Stomach (tissue), 9 donors: Measurements from ENCODE around the gene COPG1. TPM values are rescaled to one million over a fixed set of nuclear protein-coding genes. Genes with fewer than 3 reads are reported as not detected.
"Not testable (repeated sequence)": the region's sequence is repeated elsewhere in the genome, so short reads cannot be mapped to it uniquely, and the experiment has no call there.

Experiments used
- DNase-seq, 2 donors: peaks; one replicate each; pipeline versions ENCODE4 v3.0.0 to v3.0.0-alpha.2; 2013 to 2019
- H3K27ac ChIP-seq, 5 donors: fragments of 200-600 bp in 4 of 5; sonication (generic) in 4 of 5; one replicate each; pipeline ENCODE4 v1.5.1; 2013 to 2019; ENCODE audit warnings: mild to moderate bottlenecking in 1 of 5, moderate library complexity in 1 of 5
- H3K27me3 ChIP-seq, 3 donors: fragments of 200-600 bp; sonication (generic); one replicate each; pipeline ENCODE4 v1.5.1; 2017 to 2019; ENCODE audit warnings: mixed run types in 1 of 3
- H3K36me3 ChIP-seq, 4 donors: fragments of 200-600 bp; sonication (generic); 1 replicate in 3 of 4; 2 replicates in 1 of 4; pipeline ENCODE4 v1.5.1; 2016 to 2019
- H3K4me1 ChIP-seq, 4 donors: fragments of 200-600 bp; sonication (generic); one replicate each; pipeline ENCODE4 v1.5.1; 2016 to 2019
- H3K4me3 ChIP-seq, 4 donors: fragments of 200-600 bp; sonication (generic) in 3 of 4; one replicate each; pipeline ENCODE4 v1.5.1; 2016 to 2019; ENCODE audit warnings: mild to moderate bottlenecking in 1 of 4
- H3K9me3 ChIP-seq, 4 donors: fragments of 200-600 bp; sonication (generic); one replicate each; pipeline ENCODE4 v1.5.1; 2016 to 2019
- CTCF ChIP-seq, 7 experiments: fragments of 450-650 bp in 4 of 7; fragments of 200-600 bp in 3 of 7; sonication (generic) in 3 of 7; IDR thresholded peaks; one replicate each; pipeline ENCODE4 v1.5.1; 2016 to 2019; ENCODE audit warnings: antibody characterized with exemption in 7 of 7, control low read depth in 2 of 7, mild to moderate bottlenecking in 1 of 7
- EP300 ChIP-seq: sonication (generic); formaldehyde crosslinking; IDR thresholded peaks from one replicate; pipeline ENCODE4 v1.6.1; 2017; ENCODE audit warnings: antibody characterized with exemption
- POLR2A ChIP-seq, 4 donors: fragments of 450-650 bp; IDR thresholded peaks; one replicate each; pipeline ENCODE4 v1.6.1; 2016; ENCODE audit warnings: antibody characterized with exemption in 4 of 4, control low read depth in 2 of 4, mild to moderate bottlenecking in 1 of 4, moderate library complexity in 1 of 4
- POLR2AphosphoS5 ChIP-seq, 3 donors: sonication (generic); formaldehyde crosslinking; IDR thresholded peaks; one replicate each; pipeline ENCODE4 v1.6.1; 2016; ENCODE audit warnings: antibody characterized with exemption in 3 of 3
- WGBS, 5 donors: extraction: QIAGEN DNeasy Blood & Tissue Kit in 3 of 5; methylation state at CpG; one replicate each; pipeline versions ENCODE4 v1.1.5 to v1.1.7; 2013 to 2018; 5-methylcytosine and 5-hydroxymethylcytosine counted together
- intact Hi-C: fragments of 100-400 bp; cut with DNase I; formaldehyde crosslinking; loops from one replicate; pipeline ENCODE4 v1.15.1; 2023; ENCODE audit warnings: low total_unique reads
- polyA plus RNA-seq, 3 donors: library from polyadenylated mRNA; stranded (reverse); fragments of 200-250 nt; gene quantifications; one replicate each; pipeline ENCODE4 v1.2.3, GENCODE V29; 2013
- total RNA-seq, 5 donors: library from RNA; depleted of rRNA; stranded (reverse); fragments of >200 nt; gene quantifications; one replicate each; pipeline versions ENCODE4 v1.1.0 to v1.2.3, GENCODE V29; 2014 to 2016
- donor health status: healthy with polysubstance abuse.
- donor health status: Bipolar disorder and iron deficiency.
- donor health status: healthy.

The COPG1 gene
- total and polyA plus RNA-seq, 8 donors = 38.5 to 356 (median 113) TPM

GRCh38 chr3:129260606-129261005 lies 11.2 kb downstream of the COPG1 start:
- WGBS, 5 donors = 93 to 97% (median 96%) methylated on average over 9 to 11 of the region's 11 CpGs
- no peaks in the 10 kb centered on the region for H3K4me1 ChIP-seq
- no peak for DNase-seq
- peaks cover 98 to 100% (median 100%) of the 10 kb centered on the region in 4 donors for H3K36me3 ChIP-seq
- H3K27ac ChIP-seq = no peak overlapping the region
- no peaks in the 10 kb centered on the region for H3K27me3 ChIP-seq
- intact Hi-C loops = no loop called here
- H3K4me3 ChIP-seq = no peak overlapping the region
- no peaks in the 10 kb centered on the region for H3K9me3 ChIP-seq
- no peak for TF ChIP-seq CTCF (IDR thresholded peaks at IDR 0.05)
- no peak for TF ChIP-seq POLR2A (IDR thresholded peaks at IDR 0.05)
- no peak for TF ChIP-seq EP300

- Histone ChIP-seq H3K4me3 (no peak overlapping the region), H3K27me3 (no peaks in the 10 kb centered on the region), H3K9me3 (no peaks in the 10 kb centered on the region), H3K27ac (no peak overlapping the region), H3K4me1 (no peaks in the 10 kb centered on the region), H3K36me3 (peaks cover 98 to 100% (median 100%) of the 10 kb centered on the region in 4 donors)
- 84 to 94% (median 86%) methylated on average over 3 of the region's 3 CpGs for WGBS, 5 donors
- no peak for DNase-seq
- intact Hi-C loops = no loop called here
- no peak for TF ChIP-seq POLR2AphosphoS5 (IDR thresholded peaks at IDR 0.05)
- no peak for TF ChIP-seq CTCF (IDR thresholded peaks at IDR 0.05)
- no peak for TF ChIP-seq EP300
- TF ChIP-seq POLR2A (IDR thresholded peaks at IDR 0.05) = no peak
These were observed 12.5 kb downstream of the COPG1 start for GRCh38 chr3:129261894-129262293.

- DNase-seq = no peak
These were observed 13.9 kb downstream of the COPG1 start for GRCh38 chr3:129263161-129263910.

GRCh38 chr3:129264994-129265393 lies 15.6 kb downstream of the COPG1 start:
- DNase-seq, H3K27me3 ChIP-seq, H3K4me1 ChIP-seq, H3K27ac ChIP-seq, intact Hi-C loops, H3K4me3 ChIP-seq, H3K9me3 ChIP-seq: not testable (repeated sequence)
- 79 to 94% (median 84%) methylated on average over 6 of the region's 6 CpGs for WGBS, 5 donors
- H3K36me3 ChIP-seq = peaks cover 98 to 100% (median 100%) of the 10 kb centered on the region in 4 donors

More at GRCh38 chr3:129263161-129263910, 13.9 kb downstream of the COPG1 start:
- 87 to 93% (median 90%) methylated on average over 6 of the region's 6 CpGs for WGBS, 5 donors
- no peak overlapping the region for H3K27ac ChIP-seq
- TF ChIP-seq POLR2A (IDR thresholded peaks at IDR 0.05) (no peak), CTCF (IDR thresholded peaks at IDR 0.05) (no peak), POLR2AphosphoS5 (IDR thresholded peaks at IDR 0.05) (no peak), EP300 (no peak)
- intact Hi-C loops = no loop called here
- H3K9me3 ChIP-seq = no peaks in the 10 kb centered on the region
- peaks cover 98 to 100% (median 100%) of the 10 kb centered on the region in 4 donors for H3K36me3 ChIP-seq
- H3K4me1 ChIP-seq = no peaks in the 10 kb centered on the region
- no peaks in the 10 kb centered on the region for H3K27me3 ChIP-seq
- no peak overlapping the region for H3K4me3 ChIP-seq

- intact Hi-C loops = no loop called here
- Histone ChIP-seq H3K4me1 (no peaks in the 10 kb centered on the region), H3K4me3 (no peak overlapping the region), H3K27ac (no peak overlapping the region), H3K36me3 (peaks cover 98 to 100% (median 100%) of the 10 kb centered on the region in 4 donors), H3K9me3 (no peaks in the 10 kb centered on the region), H3K27me3 (no peaks in the 10 kb centered on the region)
- no peak for DNase-seq
- TF ChIP-seq EP300 = no peak
- WGBS, 5 donors = 78 to 88% (median 85%) methylated on average over 4 of the region's 4 CpGs
These were observed 17.2 kb downstream of the COPG1 start for GRCh38 chr3:129266651-129267050.
